Activated CD4-positive, alpha-beta T cell treated with anti-CD3 and anti-CD28 coated beads, Interleukin-2, amount 50 U/mL, for 24 hours (primary cell): ENCODE measurements around the gene PLCD3.
A peak's percentile ranks its signal among the peaks of the same experiment; 100 is the strongest.

ENCODE experiments used
- DNase-seq, 2 donors: peaks; one replicate each; pipeline ENCODE4 v3.0.0-alpha.2; 2020; ENCODE audit warnings: low read depth in 1 of 2, low spot score in 1 of 2

Gene PLCD3

DNA sequence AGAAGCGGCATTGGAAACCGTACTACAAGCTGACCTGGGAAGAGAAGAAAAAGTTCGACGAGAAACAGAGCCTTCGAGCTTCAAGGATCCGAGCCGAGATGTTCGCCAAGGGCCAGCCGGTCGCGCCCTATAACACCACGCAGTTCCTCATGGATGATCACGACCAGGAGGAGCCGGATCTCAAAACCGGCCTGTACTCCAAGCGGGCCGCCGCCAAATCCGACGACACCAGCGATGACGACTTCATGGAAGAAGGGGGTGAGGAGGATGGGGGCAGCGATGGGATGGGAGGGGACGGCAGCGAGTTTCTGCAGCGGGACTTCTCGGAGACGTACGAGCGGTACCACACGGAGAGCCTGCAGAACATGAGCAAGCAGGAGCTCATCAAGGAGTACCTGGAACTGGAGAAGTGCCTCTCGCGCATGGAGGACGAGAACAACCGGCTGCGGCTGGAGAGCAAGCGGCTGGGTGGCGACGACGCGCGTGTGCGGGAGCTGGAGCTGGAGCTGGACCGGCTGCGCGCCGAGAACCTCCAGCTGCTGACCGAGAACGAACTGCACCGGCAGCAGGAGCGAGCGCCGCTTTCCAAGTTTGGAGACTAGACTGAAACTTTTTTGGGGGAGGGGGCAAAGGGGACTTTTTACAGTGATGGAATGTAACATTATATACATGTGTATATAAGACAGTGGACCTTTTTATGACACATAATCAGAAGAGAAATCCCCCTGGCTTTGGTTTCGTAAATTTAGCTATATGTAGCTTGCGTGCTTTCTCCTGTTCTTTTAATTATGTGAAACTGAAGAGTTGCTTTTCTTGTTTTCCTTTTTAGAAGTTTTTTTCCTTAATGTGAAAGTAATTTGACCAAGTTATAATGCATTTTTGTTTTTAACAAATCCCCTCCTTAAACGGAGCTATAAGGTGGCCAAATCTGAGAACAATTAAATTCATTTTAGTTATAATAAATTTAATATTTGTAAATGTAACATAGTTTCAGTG is 17.7 kb upstream of the PLCD3 start:
- peak; percentile 13 to 43 for DNase-seq

- peak; percentile 44 to 66 for DNase-seq
Observed at GRCh38 chr17:45149037-45149668, 16.8 kb upstream of the PLCD3 start.

DNA sequence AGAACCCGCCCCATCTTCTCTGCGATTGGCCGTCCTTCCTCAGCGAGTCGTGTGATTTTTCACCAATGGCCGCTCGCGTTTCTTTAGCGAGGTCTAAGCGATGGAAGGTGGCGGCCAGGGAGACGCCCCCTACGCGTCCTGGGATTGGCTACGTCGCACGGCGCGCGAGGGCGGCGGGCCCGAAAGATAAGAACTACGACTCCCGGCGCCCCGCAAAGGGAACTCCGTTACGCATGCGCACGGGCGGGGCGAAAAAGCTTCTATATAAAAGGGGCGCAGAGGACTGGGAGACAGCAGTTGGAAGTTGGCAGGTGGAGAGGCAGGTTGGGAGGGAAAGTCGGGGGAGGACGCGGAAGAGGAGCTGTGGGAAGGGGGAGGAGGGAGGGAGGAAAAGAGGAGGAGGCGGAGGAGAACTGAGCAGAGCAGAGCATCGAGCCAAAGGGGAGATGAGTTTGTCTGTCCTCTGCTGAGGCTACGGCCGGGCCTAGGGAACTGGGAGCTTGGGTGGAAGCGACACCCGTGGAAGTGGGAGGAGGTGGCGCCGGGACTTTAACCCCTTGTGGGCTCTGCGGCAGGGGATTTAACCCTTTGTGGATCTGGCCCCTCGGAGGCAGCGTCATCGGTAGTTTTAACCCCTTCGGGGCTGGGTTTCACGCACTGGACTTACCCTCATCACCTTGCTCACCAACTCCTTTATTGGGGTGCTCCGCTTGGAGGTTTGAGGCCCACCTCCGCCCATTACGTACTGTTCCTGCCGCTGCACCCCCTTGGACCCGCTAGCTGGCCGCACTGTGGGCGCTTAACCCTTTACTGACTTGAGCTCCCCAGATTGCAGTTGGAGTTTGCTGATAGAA is 16.1 kb upstream of the PLCD3 start, which contains the start of gene HEXIM1:
TSS of gene HEXIM1 (plus strand) at position 293 of the 854 bp plus-strand sequence. CDS start 716 bp downstream, outside the sequence.
- peak; percentile 99 for DNase-seq

DNA sequence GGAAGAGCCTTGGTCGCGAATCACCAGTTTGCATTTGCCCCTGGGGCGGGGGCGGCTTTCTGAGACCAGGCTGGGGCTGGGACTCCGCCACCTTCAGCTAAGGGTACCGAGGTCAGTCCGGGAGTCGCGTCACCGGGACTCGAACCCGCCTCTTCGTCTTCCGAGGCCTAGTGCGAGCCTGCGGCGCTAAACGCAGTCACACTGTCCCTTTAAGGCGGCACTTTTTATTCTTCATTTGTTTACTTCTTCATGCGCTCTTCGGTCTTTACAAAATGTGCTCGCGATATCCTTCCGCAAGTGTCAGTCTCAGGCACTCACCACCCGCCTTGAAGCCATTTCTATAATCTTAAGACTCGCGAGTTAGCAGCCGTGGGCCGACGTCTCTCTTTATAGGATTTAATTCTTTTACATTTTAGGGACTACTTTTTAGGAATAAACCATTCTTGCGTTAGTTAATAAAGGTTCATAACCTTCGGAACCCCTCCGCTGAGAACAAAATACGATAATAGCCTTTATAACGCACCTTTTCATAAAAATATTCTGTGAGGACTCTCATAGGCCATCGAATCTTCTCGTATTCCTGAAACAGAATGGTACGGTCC is 15.4 kb upstream of the PLCD3 start:
- peak; percentile 62 to 75 for DNase-seq

DNA sequence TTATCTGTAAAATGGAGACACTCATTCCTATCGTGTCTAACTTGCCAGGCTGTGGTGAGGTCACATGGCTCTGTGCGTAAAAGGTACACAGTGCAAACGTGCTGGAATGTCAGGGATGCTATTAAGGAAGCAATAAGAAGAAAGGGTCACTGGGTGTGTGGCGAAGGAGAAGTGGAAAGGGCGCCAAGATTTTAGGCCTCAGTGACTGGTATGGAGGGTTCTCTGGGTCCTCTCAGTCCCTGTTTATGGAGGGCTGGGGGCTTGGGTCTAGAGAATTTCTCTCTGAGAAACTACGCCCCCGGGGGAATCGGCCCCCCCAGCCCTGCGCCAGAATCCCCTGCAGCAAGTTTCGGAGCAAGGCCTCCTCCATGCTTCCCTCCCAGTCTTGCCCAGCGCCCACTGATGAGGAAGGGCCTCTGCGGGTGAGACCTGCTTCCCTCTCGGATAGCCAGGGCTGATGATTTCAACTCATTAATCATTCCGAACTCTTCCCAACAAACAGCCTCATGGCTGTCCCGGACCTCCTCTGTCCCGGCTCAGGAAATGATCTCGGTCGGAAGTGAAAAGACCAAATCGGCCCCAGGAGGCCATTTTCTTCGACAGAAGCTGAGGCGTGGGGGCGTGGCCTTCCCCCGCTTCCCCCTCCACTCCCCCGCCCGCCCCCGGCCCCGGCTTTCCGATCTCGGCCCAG is 14.7 kb upstream of the PLCD3 start:
- DNase-seq, result no peak

- no peak for DNase-seq
Observed at GRCh38 chr17:45146592-45146889, 14.2 kb upstream of the PLCD3 start.

DNA sequence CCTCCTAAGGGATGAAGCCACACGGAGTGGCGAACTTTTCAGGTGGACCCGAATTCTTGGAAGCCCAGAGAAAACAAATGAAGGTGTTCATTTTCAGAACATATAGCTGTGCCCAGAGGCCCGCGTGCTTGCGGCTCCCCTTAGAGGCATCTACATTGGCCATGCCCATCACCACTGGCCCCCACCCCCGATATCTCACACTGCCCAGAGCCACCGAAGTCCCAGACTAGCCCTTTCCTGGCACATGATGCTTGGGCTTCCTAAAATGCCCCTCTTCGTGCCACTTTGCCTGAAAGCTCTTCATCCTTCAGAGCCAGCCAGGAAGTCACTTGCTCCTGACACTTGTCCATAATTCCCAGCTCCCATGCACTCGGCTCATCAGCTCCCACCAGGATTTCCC is 13.9 kb upstream of the PLCD3 start:
- DNase-seq, result no peak

DNA sequence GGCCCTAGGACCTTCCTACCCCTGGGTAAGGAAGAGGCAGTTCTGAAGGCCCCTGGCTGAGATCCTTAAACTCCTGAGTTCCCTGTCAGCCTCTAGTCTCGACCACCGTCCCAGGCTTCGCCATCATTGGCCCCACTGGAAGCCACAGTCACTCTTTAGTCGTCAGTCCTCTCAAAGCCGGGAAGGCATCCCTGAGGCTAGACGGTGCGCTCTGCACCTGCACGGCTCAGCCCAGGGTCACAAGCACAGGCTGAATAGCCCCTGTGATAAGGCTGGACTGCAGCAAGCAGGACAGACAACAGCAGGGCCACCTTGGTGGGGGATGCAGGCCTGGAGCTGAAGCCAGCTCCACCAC is 12.7 kb upstream of the PLCD3 start:
- DNase-seq, result no peak

DNA sequence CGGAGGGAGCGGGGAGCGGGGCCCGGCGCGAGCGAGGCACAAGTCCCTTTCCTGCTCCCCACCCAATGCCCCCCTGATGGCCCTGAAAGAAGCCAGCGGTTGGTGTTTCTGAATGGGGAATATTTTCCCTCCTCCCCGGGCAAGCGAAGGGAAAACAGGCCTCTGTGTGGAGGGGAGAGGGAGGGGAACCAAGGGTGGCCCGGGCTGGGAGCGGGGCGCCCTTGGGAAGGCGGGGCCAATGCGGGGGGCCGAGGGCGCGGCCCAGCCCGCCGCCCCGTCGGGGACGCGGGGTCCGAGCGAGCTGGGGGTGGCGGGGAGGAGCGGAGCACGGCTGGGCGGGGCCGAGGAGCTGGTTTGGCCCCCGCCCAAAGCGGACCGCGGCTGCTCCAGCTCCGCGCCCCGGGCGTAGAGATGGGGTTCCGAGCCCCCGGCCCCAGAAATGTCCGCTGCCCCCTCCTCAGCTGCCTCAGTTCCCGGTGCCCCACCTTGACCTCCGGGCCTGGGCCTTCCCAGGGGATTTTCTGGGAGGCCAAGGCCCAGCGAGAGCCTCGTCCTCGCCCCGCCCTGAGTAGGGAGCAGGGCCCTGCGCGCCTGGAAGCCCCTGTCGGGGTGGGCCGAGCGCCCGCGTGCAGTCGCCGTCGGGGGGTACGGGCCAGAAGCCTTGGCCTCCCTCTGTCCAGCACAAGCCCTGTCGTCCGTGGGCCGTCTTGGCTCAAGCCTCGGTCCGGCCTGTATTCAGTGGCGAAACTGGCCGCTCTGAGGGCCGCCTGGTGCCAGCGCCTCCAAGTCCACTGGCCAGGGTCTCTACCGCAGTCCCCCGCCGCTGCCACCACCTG is 12.1 kb upstream of the PLCD3 start:
- no peak for DNase-seq

DNA sequence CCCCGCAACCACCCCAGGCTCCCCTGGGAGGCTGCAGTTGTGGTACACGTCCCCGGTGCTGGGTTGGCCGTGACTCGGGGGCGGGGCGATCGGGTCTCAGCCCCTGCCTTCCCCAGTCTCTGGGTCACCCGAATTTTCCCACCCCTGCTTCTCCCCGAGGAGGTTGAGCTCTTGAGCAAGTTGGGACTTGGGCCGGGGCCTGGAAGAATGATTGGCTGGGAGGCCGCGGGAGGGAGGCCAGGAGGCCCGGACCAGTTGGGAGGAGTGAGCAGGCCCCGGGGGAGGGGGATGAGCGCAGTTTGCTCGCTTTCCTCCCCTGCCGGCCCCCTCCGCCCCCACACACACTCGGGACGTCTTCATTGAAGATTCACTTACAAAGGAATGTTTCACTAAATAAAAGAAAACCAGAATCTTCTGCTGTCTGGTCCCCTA is 11.5 kb upstream of the PLCD3 start:
- no peak for DNase-seq

DNA sequence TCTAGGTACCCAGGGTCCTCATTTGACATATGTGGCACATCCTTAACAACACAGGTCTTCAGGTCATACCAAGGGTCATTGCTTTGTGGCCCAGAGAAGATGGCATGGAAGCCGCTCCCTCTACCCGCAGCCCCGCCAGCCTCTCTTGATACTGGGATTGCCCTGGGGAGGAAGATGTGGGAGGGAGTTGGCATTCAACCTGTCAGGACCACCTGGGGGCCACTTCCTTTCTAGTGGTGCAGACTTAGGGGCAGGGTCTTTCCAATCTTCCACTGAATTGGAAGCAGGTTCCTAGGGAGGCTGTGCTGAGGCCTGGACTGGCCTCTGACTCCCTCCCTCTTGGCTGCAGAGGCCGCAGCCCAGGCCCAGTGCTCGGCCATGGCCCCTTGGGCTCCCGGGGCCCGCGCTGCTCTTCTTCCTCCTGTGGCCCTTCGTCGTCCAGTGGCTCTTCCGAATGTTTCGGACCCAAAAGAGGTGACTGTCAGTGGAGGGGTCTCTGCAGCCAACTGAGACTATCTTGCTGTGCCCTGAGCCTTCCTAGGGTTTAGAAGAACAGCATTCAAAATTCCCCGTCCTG is 10.9 kb upstream of the PLCD3 start:
- DNase-seq, result no peak

- DNase-seq, result no peak
Observed at GRCh38 chr17:45139533-45139920, 7.2 kb upstream of the PLCD3 start.

DNA sequence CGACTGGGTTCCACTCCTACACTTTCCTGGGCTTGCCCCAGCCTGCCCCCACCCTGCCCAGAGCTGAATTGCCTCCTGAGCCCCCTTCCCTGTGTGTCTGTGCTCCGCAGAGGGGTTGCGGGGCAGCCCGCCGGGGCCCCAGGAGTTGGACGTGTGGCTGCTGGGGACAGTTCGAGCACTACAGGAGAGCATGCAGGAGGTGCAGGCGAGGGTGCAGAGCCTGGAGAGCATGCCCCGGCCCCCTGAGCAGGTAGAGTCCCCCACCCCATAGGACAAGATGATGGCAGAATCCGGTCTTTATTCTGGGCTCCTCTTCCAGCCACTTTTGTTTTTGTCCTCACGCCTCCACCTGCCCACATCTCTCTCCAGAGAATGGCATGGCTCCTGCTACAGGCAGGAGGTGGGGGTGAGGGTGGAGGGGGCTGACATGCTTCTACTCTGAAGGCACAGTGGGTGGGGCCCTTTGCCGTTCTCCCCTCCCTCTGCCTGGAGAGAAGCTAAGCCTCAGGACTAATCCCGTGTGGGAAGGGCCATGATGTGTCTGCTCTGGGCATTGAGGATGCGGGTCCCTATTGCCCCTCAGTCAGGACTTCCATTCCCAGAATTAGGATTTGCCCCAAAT is 6.7 kb upstream of the PLCD3 start:
- no peak for DNase-seq

DNA sequence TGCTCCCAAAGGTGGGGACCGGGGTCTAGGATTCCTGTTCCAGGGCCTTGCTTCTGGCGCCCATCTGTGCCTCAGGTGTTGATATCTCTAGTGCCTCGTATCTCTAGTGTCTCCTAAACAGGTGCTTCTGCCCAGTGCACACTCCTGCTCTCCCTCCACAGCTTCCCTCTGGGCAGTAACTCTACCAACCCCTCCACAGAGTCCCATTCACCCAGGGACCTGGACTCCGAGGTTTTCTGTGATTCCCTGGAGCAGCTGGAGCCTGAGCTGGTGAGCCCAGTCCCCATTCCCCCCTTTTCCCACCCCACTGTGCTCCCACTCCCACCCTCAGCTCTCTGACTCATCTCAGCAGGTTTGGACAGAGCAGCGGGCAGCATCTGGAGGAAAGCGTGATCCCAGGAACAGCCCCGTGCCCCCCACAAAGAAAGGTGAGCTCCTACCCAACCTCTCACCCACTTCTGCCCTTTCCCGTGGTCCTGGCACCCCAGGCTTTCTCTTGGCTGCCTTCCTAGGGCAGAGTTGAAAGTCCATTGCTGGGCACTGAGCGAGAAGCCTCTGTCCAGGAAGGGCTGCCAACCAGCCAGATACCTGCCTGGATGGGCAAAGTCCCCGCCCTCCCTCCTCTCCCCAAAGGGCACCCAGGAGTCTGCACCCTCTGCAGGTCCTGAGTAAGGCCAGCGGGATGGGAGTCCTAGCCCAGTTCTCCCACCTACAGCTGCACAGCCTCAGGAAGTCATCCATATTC is 5.4 kb upstream of the PLCD3 start:
- no peak for DNase-seq

GRCh38 chr17:45136846-45137560 is 4.7 kb upstream of the PLCD3 start:
- DNase-seq, result no peak

DNA sequence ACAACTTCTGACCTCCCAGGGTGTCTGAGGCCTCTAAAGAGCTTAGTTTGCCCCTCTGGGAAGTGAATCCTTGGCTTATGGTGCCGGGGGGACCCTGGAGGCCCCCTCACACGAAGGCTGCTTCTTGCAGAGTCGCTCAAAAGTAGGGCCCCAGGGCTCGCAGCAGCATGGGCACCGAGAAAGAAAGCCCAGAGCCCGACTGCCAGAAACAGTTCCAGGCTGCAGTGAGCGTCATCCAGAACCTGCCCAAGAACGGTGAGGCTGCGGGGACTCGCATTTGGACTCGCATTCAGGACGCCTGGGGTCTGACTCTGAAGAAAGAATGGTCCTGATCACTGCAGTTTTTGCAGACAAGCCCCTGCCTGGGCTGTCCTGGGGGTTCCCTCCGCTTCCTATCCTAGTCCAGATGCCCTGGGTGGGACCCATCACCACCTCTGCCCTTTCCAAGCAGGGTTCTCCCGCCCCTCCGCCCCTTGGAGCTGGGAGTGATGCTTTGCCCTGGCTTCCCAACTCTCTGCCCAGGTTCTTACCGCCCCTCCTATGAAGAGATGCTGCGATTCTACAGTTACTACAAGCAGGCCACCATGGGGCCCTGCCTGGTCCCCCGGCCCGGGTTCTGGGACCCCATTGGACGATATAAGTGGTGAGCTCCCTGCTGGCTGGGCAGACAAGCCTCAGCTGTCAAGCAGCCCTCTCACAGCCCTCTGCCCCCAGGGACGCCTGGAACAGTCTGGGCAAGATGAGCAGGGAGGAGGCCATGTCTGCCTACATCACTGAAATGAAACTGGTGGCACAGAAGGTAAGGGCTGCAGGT is 3.9 kb upstream of the PLCD3 start:
- no peak for DNase-seq
